HG02610 (cell line): ENCODE measurements around the gene DYNLL1.

Experiments used
- ATAC-seq: cut with Tn5 transposase; IDR thresholded peaks from one replicate; pipeline ENCODE4 v1.9.1; 2021; ENCODE audit warnings: mild to moderate bottlenecking, moderate library complexity; ENCODE audit not compliant: unreplicated experiment

Gene DYNLL1

DNA sequence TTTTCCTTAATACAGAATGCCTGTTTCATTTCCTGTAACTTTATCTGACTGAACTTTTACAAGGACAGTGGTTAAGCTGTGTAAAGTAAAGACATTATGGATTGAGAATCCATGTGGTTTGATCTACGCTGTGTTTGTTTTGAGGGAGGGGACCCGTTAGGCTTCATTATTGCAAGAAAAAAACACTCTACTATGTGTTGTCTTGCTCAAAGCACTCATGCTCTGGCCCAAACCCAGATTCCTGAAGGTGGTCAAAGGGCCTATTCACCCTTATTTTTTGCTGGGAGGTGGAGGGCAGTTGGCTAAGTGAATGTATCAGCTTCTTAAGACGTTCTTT is 50.1 kb downstream of the DYNLL1 start:
- ATAC-seq = no peak
